ENCODE measurements around the gene MCTS1. TPM values are rescaled to one million over a fixed set of nuclear protein-coding genes. Genes with fewer than 3 reads are reported as not detected.
"Not testable (repeated sequence)": the region's sequence is repeated elsewhere in the genome, so short reads cannot be mapped to it uniquely, and the experiment has no call there.

The MCTS1 gene
- total RNA-seq, 2 donors from 2014 or later: 11.4 to 28.3 TPM

DNA sequence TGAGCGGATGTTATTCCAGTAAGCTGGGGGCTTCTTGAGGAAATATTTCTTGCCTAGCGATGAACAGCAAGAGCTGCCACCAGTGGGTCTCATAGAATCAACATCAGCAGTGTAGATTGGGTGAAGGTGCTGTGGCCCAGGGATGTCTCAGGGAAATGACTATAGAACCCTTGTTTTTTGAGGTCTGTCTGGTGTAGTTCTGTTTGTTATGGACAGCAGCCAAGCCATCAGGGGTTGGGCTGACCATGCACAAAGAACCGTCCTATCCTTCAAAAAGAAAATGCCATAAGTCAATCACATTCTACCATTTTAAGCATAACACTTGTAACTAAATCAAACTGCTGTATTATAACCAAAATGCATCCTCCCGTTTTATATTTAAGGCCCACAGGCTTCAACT lies 43.2 kb downstream of the MCTS1 start:
- Histone ChIP-seq H3K4me3 (no peak overlapping the region), H3K27me3 (no peaks in the 10 kb centered on the region), H3K36me3 (replicated peaks in 1 of 2; ENCODE audit: insufficient read depth in 1 of 2, low read depth in 2 of 2) (no peaks in the 10 kb centered on the region), H3K9me3 (no peaks in the 10 kb centered on the region), H3K4me1 (no peaks in the 10 kb centered on the region), H3K27ac (no peak overlapping the region)
- WGBS, 2 donors: 70 to 73% methylated on average over 4 of the region's 4 CpGs
- TF ChIP-seq CTCF (IDR thresholded peaks at IDR 0.05): no peak
- no peak for TF ChIP-seq POLR2A (IDR thresholded peaks at IDR 0.05)
- DNase-seq: no peak
- ATAC-seq: no peak
- intact Hi-C loops (cut with DNase I): no loop called here

- H3K27me3 ChIP-seq; H3K4me1 ChIP-seq; ATAC-seq; H3K27ac ChIP-seq; H3K36me3 ChIP-seq (replicated peaks in 1 of 2; ENCODE audit: insufficient read depth in 1 of 2, low read depth in 2 of 2); intact Hi-C loops (cut with DNase I); DNase-seq; H3K4me3 ChIP-seq; H3K9me3 ChIP-seq: not testable (repeated sequence)
- 78 to 83% methylated on average over 1 of the region's 1 CpG for WGBS, 2 donors
These were observed 48.4 kb downstream of the MCTS1 start for GRCh38 chrX:120652256-120652655.

DNA sequence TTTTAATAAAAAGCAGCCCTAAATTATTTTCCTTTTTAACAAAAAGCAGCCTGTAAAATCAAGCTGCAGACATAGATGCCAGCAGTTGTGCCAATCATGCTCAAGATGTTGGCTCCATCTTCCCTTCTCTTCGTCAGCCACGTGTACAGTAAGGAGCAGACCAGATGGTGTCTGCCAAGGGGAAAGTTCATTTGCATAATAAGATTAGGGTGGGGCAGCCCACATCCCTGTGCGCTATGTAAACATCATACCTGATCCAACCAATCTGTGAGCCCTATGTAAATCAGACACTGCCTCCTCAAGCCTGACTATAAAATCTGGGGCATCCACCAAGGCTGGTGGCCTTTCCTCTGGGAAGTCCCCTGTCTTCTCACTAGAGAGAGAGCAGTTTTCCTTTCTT lies 49.1 kb downstream of the MCTS1 start:
- 8 to 19% methylated on average over 2 of the region's 3 CpGs for WGBS, 2 donors
- intact Hi-C loops (cut with DNase I): no loop called here
- DNase-seq: no peak
- H3K4me3 ChIP-seq: no peak overlapping the region
- no peaks in the 10 kb centered on the region for H3K9me3 ChIP-seq
- no peaks in the 10 kb centered on the region for H3K36me3 ChIP-seq (replicated peaks in 1 of 2; ENCODE audit: insufficient read depth in 1 of 2, low read depth in 2 of 2)
- no peaks in the 10 kb centered on the region for H3K4me1 ChIP-seq
- TF ChIP-seq CTCF (IDR thresholded peaks at IDR 0.05): no peak
- TF ChIP-seq POLR2A (IDR thresholded peaks at IDR 0.05): no peak
- no peak overlapping the region for H3K27ac ChIP-seq
- H3K27me3 ChIP-seq: no peaks in the 10 kb centered on the region
- ATAC-seq: no peak

- H3K4me3 ChIP-seq: no peak overlapping the region
- no peaks in the 10 kb centered on the region for H3K4me1 ChIP-seq
- H3K27ac ChIP-seq: no peak overlapping the region
- ATAC-seq: no peak
- no peaks in the 10 kb centered on the region for H3K36me3 ChIP-seq (replicated peaks in 1 of 2; ENCODE audit: insufficient read depth in 1 of 2, low read depth in 2 of 2)
- no peak for DNase-seq
- no peak for TF ChIP-seq POLR2A (IDR thresholded peaks at IDR 0.05)
- no peak for TF ChIP-seq CTCF (IDR thresholded peaks at IDR 0.05)
- H3K9me3 ChIP-seq: no peaks in the 10 kb centered on the region
- intact Hi-C loops (cut with DNase I): no loop called here
- no peaks in the 10 kb centered on the region for H3K27me3 ChIP-seq
- 63 to 75% methylated on average over 4 to 6 of the region's 6 CpGs for WGBS, 2 donors
These were observed 56.7 kb downstream of the MCTS1 start for GRCh38 chrX:120660637-120661036.

Other genes starting within 250 kb of the MCTS1 start
- not detected for gene ATP1B4, start 242.0 kb upstream of the MCTS1 start, total RNA-seq
- gene LAMP2, start 134.8 kb upstream of the MCTS1 start, total RNA-seq: 10 to 100 TPM; 33.6 to 67.7 TPM
- 10 to 100 TPM; 18.8 to 28.5 TPM for gene CUL4B, start 43.1 kb upstream of the MCTS1 start, total RNA-seq
- gene C1GALT1C1, start 26.0 kb downstream of the MCTS1 start, total RNA-seq: 10 to 100 TPM in 1 of 2 donors, 1 to 10 TPM in 1; 7.9 to 15.8 TPM

All from body of pancreas (tissue), 4 donors.